ENCODE measurements around the gene PACS1. TPM values are rescaled to one million over a fixed set of nuclear protein-coding genes. Genes with fewer than 3 reads are reported as not detected.

PACS1 gene
- total RNA-seq, 4 donors from 2014 or later: 37.1 to 97.8 (median 54.3) TPM

DNA sequence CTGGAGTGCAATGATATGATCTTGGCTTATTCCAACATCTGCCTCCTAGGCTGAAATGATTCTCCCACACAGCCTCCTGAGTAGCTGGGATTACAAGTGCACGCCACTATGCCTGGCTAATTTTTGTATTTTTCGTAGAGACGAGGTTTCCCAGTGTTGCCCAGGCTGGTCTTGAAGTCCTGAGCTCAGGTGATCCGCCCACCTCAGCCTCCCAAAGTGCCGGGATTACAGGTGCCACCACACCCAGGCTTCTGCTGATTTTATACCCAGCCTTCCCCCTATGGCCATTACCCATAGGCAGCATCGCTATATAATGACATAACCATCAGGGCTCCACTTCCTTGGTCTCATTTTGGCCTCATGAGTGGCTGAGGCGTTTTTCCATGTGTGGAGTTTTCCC lies 137.7 kb downstream of the PACS1 start:
- H3K4me1 ChIP-seq: no peaks in the 10 kb centered on the region
- TF ChIP-seq CTCF (IDR thresholded peaks at IDR 0.05): no peak
- no peak for TF ChIP-seq POLR2AphosphoS5 (IDR thresholded peaks at IDR 0.05)
- TF ChIP-seq EP300 (IDR thresholded peaks at IDR 0.05): no peak
- TF ChIP-seq POLR2A (IDR thresholded peaks at IDR 0.05; ENCODE audit: low read depth): no peak
- no peak overlapping the region for H3K4me3 ChIP-seq
- no peak overlapping the region for H3K27ac ChIP-seq (replicated peaks in 1 of 4)
- WGBS: 73% methylated on average over 7 of the region's 7 CpGs
- intact Hi-C loops (cut with DNase I): no loop called here
- H3K36me3 ChIP-seq: peaks cover 14 to 28% (median 21%) of the 10 kb centered on the region in 4 donors
- no peak for DNase-seq (ENCODE audit: extremely low spot score)
- no peaks in the 10 kb centered on the region for H3K27me3 ChIP-seq
- H3K9me3 ChIP-seq: no peaks in the 10 kb centered on the region

GRCh38 chr11:66211100-66211499 lies 141.0 kb downstream of the PACS1 start:
- 94% methylated on average over 8 of the region's 8 CpGs for WGBS
- H3K4me3 ChIP-seq: no peak overlapping the region
- peaks cover 14 to 57% (median 46%) of the 10 kb centered on the region in 4 donors for H3K36me3 ChIP-seq
- no peak for DNase-seq (ENCODE audit: extremely low spot score)
- intact Hi-C loops (cut with DNase I): no loop called here
- no peaks in the 10 kb centered on the region for H3K4me1 ChIP-seq
- no peaks in the 10 kb centered on the region for H3K27me3 ChIP-seq
- no peaks in the 10 kb centered on the region for H3K9me3 ChIP-seq
- TF ChIP-seq POLR2AphosphoS5 (IDR thresholded peaks at IDR 0.05) (no peak), CTCF (IDR thresholded peaks at IDR 0.05) (no peak), POLR2A (IDR thresholded peaks at IDR 0.05; ENCODE audit: low read depth) (no peak), EP300 (IDR thresholded peaks at IDR 0.05) (no peak)
- no peak overlapping the region for H3K27ac ChIP-seq (replicated peaks in 1 of 4)

DNA sequence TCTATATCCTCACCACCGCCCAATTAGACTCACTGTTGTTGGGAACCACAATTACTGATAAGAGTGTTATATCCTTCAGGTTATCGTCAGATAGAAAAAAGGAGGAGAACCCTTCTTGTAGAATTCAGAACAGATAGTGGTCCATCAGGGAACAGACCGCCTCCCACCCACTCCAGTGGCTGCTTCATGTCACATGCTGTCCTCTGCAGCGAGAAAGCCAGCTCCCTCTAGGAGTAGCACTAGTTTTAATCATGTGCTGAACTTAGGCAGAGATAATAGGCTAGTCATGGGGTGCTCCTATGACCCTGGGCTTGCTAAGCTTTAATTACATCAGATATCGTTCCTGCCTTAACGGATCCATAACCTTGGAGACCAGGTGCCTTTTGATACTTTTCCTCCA lies 146.8 kb downstream of the PACS1 start:
- no peak for DNase-seq (ENCODE audit: extremely low spot score)
- no peak overlapping the region for H3K4me3 ChIP-seq
- no peak overlapping the region for H3K27ac ChIP-seq (replicated peaks in 1 of 4)
- TF ChIP-seq POLR2AphosphoS5 (IDR thresholded peaks at IDR 0.05) (no peak), POLR2A (IDR thresholded peaks at IDR 0.05; ENCODE audit: low read depth) (no peak), EP300 (IDR thresholded peaks at IDR 0.05) (no peak), CTCF (IDR thresholded peaks at IDR 0.05) (no peak)
- H3K36me3 ChIP-seq: peaks cover 17 to 94% (median 82%) of the 10 kb centered on the region in 4 donors
- intact Hi-C loops (cut with DNase I): no loop called here
- H3K4me1 ChIP-seq: no peaks in the 10 kb centered on the region
- no peaks in the 10 kb centered on the region for H3K27me3 ChIP-seq
- WGBS: 92% methylated on average over 6 of the region's 6 CpGs
- no peaks in the 10 kb centered on the region for H3K9me3 ChIP-seq

DNA sequence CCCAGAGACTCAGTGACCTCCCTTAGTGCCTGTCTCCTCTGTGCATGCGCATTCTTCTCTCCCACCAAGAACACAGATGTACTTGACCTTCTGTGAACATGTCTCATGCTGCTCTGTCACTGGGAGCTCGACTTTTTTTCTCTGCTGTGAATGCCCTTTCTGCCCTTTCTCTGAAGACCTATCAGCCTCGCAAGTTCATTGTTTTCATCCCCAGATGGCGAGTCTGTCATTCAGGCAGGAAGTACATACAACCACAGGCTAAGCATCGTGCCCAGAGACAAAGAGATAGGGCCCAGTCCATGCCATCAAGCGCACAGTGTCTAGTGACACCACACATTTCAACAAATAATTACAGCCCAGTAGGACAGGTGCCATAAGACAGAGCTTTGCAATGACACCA lies 148.0 kb downstream of the PACS1 start:
- TF ChIP-seq CTCF (IDR thresholded peaks at IDR 0.05) (no peak), POLR2A (IDR thresholded peaks at IDR 0.05; ENCODE audit: low read depth) (no peak), EP300 (IDR thresholded peaks at IDR 0.05) (no peak), POLR2AphosphoS5 (IDR thresholded peaks at IDR 0.05) (no peak)
- Histone ChIP-seq H3K27me3 (no peaks in the 10 kb centered on the region), H3K36me3 (peaks cover 17 to 86% (median 77%) of the 10 kb centered on the region in 4 donors), H3K4me3 (no peak overlapping the region), H3K9me3 (no peaks in the 10 kb centered on the region), H3K27ac (replicated peaks in 1 of 4) (no peak overlapping the region), H3K4me1 (peaks cover 0 to 6% (median 4%) of the 10 kb centered on the region in 4 donors)
- WGBS: 79% methylated on average over 6 of the region's 6 CpGs
- intact Hi-C loops (cut with DNase I): no loop called here
- DNase-seq (ENCODE audit: extremely low spot score): no peak
